NCI-H2081 treated with DMSO at 0.1 percent for 48 hours (cell line): ENCODE measurements around the gene ENDOD1.
"Not testable (repeated sequence)": the region's sequence is repeated elsewhere in the genome, so short reads cannot be mapped to it uniquely, and the experiment has no call there.

ENCODE experiments used
- DNase-seq: peaks from one replicate; lab custom pipeline; 2025; lab: John Stamatoyannopoulos, UW

The ENDOD1 gene

DNA sequence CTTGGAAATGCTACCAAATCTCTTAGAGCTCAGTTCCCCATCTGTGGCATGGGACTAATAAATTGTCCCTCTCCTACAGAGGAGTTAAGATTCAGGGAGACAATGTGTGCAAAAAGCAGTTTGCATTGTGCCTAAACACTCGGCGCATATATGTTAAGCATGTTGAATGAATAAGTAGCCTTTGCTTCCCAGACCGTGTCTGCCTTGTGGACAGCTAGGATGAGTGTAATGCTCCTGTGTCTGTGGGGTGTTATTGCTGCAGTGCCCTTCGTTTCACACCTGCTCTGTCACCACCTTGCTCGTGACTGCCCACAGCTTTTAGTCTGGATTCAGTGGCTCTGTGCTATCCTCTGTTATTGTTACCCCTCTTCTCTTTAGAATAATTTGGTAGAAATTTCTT, 14.1 kb downstream of the ENDOD1 start:
- DNase-seq = no peak

DNA sequence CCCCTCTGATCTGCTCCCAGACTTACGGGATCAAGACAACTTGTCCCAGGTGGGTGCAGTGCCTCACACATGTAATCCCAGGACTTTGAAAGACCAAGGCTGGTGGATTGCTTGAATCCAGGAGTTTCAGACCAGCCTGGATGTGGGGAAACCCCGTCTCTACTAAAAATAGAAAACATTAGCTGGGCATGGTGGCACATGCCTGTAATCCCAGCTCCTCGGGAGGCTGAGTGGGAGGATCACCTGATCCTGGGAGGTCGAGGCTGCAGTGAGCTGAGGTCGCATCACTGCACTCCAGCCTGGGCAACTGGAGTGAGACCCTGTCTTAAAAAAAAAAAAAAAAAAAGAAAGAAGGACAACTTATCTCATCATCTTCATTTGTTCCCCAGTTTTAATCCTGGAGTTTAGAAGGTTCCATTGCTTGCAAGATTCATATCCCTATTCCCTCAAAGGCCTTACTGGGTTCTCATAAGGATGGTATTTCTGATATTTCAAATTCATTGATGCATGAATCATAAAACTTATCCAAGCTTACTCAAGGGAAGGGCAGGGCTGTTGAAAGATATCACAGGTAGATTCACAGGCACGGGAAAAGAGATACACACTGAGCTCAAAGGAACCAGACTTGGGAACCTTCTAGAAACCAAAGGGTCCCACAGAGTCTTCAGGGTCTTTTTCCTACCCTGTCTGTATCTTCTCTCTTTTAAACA, 14.6 kb downstream of the ENDOD1 start:
- DNase-seq = no peak

DNA sequence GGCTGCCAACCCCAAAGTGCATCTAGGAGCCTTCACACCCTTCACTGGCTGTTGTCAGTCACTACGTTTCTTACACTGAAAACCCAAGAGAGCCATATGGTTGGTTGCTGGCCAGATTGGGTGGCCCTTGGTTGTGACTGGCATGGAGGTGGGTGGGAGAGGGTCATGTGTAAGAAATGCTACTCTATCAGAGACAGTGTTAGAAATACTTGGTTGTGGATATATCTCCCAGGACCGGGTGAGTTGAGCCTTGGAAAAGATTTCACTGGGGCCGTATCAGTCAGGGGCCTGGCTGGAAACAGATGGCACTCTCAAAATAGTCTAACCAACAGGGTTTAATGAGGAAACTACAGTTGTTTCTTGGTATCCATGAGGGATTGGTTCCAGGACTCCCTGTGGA, 15.2 kb downstream of the ENDOD1 start:
- DNase-seq = no peak

DNA sequence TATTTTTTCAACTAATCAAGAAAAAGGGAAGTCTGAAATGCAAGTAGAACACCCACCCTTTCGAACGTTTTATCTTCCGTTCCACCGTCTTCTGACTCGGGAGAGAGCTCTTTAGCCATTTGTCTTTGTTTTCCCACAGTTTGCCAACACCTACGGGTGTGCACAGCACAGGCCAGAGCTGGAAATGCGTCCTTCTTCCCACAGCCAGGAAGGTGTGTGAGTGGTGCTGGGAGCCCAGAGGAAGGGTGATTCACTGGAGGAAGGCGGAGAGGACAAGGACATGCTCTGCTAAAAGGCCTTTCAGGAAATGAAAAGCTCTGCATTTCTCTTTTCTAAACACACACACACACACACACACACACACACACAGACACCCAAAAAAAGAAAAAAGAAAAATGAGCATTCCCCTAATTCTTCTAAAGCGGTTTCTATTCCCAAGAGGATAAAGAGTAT, 18.5 kb downstream of the ENDOD1 start:
- DNase-seq = no peak

DNA sequence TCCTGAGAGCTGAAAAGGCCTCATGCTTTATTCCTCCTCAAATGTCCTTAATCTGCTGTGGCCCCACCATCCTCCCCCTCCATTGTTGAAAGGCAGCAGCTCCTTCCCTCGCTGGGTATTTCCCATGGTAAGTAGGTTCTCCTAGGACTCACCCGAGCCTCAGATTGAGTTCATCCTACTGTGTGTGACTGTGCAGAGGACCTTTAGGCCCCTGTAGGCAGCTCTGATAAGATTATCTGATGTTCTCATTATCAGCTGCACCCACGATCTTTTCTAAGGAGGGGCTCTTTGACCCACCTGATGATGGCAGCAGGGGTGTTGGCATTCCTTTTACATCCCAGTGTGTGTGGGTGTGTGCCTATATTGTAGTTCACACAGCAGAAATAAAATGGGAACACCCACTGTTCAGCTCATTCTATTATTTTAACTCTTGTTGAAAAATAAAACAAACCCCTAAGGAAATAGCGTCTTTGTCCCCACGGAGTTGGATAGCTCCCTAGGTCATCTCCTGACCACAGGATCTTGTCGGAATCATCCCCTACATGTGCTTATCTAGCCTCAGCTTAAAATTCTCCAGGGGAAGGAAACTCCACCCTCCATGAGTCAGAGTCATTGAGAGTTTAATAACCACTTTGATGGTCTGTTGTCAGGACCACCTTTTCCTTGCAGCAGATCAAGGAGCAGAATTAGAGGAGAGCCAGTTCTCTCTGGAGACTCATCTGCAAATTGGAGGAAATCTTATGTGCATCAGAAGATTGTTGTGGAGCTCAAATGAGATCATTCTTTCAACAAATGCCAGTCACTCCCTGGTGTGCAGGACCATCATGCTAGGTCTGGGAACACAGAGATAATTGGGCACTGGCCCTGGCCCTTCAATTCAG, 19.3 kb downstream of the ENDOD1 start:
- DNase-seq = no peak

DNA sequence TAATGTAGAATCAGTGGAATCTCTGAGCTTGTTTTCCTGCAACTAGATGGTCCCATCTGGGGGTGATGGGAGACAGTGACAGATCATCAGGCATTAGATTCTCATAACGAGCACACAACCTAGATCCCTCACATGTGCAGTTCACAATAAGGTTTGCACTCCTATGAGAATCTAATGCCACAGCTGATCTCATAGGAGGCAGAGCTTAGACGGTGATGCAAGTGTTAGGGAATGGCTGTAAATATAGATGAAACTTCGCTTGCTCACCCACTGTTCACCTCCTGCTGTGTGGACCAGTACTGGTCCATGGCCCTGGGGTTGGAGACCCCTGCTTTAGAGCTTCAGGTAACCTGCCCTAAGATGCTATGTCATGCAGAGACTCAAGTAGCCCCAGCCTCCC, 21.8 kb downstream of the ENDOD1 start:
- DNase-seq = not testable (repeated sequence)

DNA sequence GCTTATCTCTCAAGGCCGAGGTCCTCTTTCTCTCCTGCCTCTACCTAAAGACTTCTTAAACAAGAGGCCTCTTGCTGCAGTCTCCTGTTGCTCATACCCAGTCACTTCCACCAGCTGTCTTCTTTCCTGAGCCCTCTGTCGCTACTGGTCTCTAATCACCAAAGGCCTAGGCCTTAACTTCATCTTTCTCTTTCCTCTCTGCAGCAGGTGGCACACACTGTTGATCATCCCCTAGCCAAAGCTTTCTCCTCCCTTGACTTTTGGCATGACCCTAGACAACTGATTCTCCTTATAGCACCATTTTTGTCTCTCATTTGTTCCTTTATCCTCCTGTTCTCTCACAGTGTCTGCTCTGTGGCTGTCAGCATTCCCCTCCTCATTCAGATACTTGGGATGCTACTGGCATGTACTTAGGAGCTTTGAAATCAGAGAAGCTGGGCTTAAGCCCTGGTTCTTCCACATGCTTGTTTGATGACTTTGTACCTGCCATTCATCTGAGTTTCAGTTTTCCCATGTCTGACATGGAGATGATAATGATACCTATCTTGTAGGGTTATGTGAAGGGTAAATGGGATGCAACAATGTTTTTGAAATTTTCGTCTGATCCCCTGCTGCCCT, 22.4 kb downstream of the ENDOD1 start:
- DNase-seq = no peak

DNA sequence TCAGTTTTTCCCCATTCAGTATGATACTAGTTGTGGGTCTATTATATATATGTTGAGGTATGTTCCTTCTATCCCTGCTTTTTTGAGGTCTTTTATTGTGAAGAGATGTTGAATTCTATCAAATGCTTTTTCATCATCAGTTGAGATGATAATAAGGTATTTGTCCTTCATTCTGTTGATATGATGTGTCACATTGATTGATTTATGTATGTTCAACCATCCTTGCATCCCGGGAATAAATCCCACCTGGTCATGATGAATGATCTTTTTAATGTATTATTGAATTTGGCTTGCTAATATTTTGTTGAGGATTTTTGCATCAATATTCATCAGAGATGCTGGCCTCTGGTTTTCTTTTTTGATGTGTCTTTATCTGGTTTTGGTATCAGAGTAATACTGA, 26.0 kb downstream of the ENDOD1 start:
- DNase-seq = no peak

DNA sequence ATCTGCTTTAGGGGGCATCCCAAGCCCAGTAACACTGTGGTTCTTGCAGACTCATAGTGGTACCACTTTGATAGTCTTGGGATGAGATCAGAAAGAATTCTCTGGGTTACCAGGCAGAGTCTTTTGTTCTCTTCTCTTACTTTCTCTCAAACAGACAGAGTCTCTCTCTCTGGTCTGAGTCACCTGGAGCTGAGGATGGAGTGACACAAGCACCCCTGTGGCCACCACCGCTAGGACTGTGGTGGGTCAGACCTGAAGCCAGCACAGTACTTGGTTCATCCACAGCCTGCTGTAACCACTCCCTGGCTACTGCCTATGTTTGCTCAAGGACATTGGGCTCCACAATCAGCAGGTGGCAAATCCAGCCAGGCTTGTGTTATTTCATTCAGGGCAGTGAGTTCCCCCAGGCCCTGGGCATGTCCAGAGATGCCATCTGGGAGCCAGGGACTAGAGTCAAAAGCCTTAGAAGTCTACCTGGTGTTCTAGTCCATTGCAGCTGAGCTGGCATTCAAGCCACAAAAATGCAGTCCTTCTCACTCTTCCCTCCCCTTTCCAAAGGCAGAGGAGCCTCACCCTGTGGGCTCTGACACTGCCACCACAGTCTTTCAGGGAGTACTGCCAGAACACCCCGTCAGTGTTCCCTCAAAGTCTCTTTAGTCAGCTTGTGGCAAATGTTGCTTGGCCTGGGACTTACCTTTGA, 29.9 kb downstream of the ENDOD1 start:
- no peak for DNase-seq

DNA sequence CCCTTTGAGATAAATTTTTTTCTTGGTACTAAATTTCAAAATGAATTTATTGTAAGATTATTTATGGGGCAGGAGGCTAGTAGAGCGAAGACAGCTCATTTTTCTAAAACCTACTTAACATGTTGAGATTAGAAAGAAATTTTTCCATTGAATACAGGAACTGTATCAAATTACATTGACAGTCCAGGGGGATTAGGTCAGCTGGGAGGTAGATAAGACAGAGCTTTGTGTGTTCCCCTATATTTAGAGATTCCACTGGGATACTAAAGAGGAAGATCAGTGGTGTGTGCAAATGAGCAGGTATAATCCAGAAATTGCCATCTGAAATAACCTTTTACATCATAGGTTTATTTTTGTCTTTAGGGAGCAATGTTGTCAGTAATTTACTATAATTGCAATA, 32.1 kb downstream of the ENDOD1 start:
- DNase-seq = no peak

DNA sequence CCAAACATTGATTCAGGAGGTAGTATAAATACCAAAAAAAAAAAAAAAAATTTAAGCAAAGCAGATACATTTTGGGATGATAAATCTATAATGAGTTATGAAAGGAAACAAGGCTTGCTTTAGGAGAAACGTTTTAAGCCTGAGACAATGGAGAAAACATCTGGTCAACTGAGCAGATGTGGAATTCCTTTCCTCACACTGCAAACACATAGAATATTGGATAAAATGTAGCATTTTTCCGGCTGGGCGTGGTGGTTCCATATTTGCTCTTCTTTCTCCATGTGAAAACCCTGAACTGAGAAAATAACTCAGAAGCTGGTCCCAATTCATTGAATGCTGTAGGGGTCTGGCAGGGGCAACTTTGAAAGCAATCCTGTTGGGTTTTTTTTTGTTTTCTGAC, 33.9 kb downstream of the ENDOD1 start:
- no peak for DNase-seq

DNA sequence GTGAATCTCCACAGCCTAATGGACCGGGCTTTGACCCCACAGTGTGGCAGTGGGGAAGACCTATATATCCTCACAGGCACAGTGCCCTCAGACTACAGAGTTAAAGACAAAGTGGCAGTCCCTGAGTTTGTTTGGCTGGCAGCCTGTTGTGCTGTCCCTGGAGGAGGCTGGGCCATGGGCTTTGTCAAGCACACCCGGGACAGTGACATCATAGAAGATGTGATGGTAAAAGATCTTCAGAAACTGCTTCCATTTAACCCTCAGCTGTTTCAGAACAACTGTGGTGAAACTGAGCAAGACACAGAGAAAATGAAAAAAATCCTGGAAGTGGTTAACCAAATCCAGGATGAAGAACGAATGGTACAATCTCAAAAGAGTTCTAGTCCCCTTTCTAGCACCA, 39.0 kb downstream of the ENDOD1 start:
- no peak for DNase-seq

DNA sequence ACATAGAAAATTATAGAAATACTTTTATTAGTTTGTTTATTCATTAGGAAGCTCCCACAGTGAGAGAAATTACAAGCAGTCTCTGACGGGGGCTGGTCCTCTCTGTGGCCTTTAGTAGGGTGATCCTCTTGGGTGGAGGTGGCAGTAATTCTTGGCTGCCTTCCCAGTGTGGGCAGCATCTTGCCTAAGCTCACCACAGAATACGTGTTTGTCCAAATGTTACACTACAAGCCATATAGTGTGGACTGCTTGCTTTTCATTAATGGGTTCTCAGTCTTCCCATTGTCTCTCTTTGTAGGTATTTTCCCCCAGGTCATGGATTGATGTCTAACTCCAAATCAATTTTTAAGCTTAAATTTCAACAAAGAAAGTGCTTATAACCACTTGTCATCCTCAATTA, 43.3 kb downstream of the ENDOD1 start:
- no peak for DNase-seq

DNA sequence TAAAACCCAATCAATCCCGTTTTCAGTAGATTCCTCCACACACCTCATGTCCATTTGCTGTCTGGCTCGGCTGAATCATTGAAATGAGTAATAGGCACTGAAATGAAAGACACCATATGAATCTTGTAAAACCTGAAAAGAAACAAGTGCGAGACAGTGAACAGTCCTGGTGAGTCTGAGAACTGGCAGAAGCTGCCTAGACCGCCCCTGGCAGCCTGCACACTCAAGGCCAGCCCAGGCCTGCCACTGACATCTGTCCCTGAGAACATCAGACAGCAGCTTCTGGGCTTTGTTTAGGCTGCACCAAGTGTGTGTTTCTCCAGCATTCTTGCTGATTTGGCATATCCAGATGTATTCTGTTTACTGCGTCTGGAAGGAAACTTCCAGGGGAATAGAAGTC, 44.8 kb downstream of the ENDOD1 start:
- DNase-seq = no peak

DNA sequence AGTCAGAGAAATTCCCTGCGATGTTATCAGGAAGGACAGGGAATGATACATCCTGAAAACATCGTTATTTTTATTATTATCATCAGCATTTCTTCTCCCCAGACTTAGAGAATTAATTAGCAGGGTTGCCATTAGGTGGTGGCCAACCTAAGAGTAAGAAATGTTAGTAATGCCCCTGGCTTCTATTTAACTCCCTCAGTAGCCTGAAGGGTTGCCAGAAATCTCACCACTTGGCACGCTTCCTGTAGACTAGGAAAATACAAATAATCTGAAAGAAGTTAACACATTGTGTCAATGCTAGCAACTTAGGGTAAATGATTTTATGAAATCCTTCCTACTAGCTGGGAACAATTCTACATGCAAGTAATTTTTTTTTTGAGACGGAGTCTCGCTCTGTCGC, 45.5 kb downstream of the ENDOD1 start:
- DNase-seq = no peak

DNA sequence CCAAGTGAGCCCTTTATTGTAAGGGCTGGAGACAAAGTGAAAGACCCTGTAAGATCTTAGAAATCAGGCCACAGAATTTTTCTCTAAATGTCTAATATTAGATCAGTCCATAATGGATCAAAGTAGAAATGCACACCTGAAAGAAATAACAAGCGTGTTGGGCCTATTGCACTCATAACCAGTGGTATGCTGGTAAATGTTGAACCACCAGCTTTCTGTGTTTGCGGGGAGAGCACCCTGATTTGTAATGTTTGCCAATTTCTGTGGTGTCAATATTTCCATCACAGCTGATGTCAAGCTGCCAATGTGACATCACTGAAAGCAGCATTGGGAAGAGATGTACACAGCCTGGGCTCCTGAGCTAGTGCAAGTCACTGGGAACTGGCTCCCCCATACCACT, 46.2 kb downstream of the ENDOD1 start:
- DNase-seq = no peak

DNA sequence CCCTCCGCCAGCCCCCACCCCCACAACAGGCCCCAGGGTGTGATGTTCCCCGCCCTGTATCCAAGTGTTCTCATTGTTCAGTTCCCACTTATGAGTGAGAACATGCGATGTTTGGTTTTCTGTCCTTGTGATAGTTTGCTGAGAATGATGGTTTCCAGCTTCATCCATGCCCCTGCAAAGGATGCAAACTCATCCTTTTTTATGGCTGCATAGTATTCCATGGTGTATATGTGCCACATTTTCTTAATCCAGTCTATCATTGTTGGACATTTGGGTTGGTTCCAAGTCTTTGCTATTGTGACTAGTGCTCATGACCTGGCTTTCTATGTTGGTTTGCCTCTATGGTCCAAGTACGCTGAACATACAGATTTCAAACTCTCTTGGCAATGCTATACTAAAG, 47.1 kb downstream of the ENDOD1 start:
- not testable (repeated sequence) for DNase-seq

DNA sequence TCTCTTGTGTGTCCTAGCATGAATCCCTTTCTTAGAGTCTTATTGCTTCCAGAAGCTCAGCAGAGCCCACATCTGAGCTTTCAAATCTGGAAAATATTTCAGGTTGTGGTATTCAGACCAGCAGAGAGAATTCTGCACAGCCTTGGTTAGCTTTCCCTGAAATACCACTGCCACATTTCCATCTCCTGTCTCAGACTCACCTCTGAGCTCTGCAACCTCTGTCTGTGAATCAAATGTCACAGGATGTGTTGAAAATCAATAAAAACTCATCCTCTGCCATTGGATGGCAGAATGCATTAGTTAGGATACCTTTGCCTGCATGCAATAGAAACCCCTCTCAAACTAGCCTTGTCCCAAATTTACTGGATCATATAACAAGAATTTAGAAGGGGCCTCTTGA, 47.7 kb downstream of the ENDOD1 start:
- DNase-seq = no peak

DNA sequence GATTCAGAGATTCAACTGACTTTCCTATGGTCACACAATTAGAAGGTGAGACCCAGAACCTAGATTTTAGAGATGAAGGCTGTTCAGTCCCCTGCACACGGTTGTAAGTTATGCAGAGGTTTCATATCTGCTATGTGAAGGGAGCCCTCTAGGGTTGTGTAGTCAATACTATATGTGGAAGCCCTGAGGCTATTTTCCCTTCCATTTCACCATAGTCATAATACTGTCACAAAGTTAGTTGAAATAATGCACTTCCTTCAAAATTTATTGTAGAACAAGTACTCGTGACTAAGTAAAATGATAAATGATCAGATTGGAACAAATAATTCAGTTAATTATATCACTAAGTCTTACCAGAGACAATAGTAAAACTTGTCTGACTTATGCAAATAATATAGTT, 48.8 kb downstream of the ENDOD1 start:
- DNase-seq = peak; percentile 19

DNA sequence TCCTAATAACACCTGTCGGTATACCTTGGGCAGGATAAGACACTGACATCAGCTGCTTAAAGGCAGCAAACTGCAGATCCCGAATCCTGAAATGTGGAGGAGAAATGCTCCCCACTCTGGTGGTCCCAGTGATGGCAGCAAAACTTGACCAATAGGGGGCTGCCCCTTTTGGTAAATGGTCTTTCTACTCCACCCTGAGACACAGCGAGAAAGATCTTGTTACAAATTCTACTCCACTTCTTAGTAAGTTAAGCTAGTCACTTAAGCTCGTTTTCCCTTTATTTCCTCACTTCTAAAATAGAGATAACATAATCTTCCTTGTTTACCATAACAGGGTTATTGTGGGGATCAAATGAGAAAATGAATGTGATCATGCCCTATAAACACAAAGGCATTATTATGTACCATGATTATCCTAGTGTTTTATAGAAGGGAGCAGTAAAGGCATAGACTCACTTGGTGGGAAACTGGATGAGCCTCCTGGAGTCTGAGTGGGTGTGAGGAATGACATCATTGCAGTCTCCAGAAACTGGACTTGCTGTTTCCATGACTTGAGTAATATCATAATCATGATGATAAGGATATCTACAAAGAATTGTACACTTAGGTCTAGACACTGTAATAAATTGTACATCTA, 50.9 kb downstream of the ENDOD1 start:
- no peak for DNase-seq

DNA sequence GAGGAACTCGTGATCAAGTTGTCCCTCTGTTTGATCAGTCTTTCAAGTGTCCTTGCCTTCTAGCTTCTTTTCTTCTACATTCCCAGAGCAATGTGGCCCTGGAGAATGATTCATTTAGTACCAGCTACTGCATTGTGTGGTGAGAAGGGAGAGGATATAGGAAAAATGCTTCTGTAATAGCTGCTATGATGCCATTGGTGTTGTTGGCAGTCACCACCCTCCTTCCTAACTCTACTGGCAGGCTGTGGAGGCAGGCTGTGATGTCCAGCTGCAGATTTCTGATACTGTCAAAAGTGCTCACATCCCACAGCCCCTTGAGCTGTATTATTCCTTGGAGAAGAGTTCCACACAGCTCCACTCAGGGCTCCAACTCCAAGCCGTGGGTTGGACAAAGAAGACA, 52.8 kb downstream of the ENDOD1 start:
- no peak for DNase-seq

DNA sequence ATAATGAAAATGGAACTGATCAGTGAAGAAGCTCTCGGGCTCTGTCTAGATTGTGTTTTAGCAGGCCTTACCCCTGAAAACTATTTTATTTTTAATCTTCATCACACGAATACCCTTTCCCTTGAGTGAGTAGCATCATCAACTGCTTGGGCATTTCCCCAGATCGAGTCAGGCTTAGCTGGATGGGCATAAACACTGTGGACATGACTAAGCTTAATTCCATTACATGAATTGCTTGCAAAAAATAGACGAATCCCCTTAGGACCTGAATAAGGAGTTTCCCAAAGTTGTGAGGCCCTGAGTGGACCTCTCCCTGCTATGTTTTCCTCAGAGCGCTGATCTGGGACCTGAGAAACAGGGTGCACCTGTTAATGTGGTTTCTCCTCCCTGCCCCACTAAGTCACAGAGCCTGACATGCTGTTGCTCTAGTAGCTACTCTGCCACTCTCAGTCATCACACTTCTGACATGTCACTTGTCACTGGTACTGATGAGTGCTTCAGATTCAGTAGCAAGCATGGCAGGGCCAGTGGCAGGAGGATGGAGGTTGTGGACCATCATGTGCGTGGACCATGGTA, 53.5 kb downstream of the ENDOD1 start:
- DNase-seq = no peak
